Activated gamma-delta T cell (primary cell): ENCODE measurements around the gene LELP1.
"Not testable (repeated sequence)": the region's sequence is repeated elsewhere in the genome, so short reads cannot be mapped to it uniquely, and the experiment has no call there.

ENCODE experiments used
- DNase-seq: peaks from one replicate; lab custom pipeline; 2025; lab: John Stamatoyannopoulos, UW
- total RNA-seq, 2 donors: gene quantifications; one replicate each; lab custom pipeline; 2026; lab: John Stamatoyannopoulos, UW

LELP1 gene
- total RNA-seq = 0 reads per million in 2 donors

DNA sequence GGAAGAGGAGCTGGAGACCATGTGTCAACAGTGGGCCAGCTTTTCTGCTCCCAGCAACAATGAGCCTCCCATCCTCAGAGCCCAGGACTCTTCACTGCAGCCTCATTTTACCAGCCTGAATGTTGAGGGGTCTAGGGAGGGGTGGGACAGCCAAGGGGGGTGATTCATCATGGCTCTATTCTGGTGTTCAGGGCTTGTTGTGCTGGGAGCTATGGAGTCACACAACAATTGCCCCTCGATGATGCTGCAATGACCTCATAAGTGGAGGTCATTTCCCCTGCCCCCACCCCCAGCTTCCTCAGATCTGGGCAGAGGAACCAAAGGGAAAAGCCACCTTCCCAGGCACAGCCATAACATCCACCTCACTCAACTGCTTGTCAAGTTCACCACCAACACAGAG, at the start of gene LELP1:
Gene LELP1 (plus strand): TSS at position 301 of the 400 bp plus-strand sequence. CDS start 1,278 bp downstream, outside the sequence.
- DNase-seq = no peak

DNA sequence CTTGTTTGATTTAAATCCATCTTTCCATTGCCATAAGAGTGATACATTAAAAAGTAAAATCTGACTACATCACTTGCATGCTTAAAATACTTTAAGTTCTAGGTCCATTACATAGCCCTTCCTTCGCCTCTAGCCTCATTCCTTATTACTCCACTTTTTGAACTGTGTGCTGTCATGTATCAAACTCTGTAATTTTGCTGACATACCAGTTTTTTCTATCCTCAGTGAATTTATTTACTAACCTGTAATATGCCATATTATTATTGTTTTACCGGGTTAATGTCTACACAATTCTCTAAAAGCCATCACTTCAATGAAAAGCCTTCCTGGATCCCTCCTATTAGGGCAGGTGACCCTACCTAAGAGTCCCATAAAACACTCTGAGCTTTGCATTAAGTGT, 47.7 kb upstream of the LELP1 start:
- no peak for DNase-seq

DNA sequence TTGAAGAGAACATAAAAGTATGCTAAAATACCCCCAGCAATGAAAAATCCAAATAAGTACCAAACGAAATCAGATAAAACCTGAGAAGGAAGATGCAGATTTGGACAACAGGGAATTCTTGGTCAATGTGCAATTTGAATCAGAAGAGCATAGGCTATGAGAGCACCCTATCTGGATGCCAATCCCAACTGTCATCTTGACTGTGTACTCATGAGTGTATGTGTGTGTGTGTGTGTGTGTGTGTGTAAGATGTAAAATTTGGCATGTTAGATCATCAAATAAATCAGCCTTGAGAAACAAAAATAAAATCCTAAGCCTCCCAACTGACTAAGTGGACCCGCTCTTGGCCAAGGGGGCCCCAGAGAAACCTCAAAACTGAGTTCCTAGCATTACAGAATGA, 34.5 kb upstream of the LELP1 start:
- no peak for DNase-seq

DNA sequence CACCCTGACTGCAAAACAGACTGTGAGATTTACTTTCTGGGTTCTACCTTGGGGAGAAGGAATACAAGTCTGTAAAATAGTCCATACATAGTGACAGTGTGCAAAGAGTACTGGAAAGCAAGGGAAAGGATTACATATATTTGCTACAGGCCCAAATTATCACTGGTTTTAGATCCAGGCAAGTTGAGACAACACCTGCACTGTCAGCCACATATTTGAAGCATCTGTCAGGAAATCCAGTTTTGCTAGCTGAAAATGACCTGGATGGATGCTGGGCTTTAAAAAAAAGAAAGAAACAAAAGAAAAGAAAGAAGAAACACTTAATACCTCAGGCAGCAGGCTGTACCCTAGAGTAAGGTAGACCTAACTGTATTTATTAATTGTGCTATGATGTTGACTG, 28.6 kb upstream of the LELP1 start:
- no peak for DNase-seq

DNA sequence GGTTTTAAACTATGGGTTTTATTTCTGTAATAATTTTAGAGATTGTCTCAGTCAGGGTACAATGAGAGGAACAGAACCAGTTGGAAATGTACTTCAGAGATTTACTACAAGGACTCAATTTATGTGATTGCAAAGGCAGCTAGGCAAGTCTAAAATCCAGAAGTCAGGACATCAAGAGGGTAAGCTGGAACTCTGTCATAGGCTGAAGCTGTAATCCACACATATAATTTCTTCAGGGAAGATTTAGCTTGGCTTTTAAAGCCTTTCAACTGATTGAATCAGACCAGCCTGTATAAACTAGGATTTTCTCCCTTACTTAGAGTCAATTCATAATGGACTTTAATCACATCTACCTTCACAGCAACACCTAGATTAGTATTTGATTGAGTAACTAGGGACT, 24.3 kb upstream of the LELP1 start:
- DNase-seq = no peak

DNA sequence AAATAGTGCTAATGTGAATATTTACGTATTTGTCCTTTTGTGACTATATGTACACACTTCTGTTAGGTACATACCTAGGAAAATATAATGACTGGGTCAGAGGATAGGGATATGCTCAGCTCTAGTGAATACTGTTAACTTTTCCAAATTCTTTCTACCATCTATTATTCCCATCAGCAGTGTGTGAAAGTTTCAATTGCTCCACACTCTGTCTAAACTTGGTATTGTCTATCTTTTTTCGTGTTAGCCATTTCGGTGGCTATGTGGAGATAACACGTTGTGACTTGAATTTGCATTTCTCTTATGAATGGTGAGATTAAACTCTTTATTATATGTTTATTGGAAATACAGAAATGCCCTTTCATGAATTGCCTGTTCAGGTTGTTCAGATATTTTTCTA, 22.7 kb upstream of the LELP1 start:
- DNase-seq = no peak

DNA sequence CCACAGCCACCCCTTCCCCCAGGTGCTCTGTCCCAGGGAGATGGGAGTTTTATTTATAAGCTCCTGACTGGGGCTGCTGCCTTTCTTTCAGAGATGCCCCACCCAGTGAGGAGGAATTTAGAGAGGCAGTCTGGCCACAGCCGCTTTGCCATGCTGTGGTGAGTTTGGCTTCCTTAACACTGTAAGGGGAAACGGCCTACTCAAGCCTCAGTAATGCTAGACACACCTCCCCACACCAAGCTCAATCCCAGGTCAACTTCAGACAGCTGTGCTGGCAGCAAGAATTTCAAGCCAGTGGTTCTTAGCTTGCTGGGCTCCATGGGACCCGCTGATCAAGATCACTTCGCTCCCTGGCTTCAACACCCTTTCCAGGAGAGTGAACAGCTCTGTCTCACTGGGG, 14.9 kb upstream of the LELP1 start:
- not testable (repeated sequence) for DNase-seq

DNA sequence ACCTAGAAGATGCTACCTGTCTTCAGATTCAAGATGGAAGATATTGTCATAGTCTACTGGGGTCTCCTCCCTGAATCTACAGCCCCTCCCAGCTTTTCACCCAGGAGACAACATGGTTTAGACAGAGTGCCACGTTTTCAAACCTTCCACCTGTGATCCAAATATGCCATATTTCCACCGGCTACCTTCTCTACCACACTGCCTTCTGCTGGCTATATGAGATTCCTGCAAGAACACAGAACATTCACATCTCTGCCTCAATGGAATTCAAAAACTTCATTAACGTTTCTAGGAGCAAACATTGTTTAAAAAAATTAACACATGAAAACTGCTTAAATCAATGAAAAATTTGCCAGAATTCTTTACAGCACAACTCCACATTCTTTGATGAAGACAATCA, 12.9 kb upstream of the LELP1 start:
- no peak for DNase-seq

DNA sequence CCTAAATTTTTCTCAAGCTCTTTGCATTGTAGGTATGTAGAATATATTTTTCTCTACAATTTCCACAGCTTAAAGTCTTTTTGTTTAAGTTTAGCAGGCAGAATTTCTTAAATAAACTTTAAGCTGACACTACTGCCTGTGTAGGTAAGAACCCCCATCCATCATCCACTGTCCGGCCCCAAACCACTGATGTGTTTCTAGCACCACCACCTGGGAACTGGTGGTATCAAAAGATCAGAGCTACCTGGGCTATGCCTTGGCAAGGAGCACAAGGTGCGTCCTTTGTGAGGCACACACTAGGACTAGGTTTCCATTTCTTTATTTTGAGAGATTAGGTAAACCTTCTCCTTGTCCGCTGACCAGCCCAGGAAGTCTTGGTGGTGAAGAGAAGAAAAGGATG, 10.5 kb upstream of the LELP1 start:
- no peak for DNase-seq

DNA sequence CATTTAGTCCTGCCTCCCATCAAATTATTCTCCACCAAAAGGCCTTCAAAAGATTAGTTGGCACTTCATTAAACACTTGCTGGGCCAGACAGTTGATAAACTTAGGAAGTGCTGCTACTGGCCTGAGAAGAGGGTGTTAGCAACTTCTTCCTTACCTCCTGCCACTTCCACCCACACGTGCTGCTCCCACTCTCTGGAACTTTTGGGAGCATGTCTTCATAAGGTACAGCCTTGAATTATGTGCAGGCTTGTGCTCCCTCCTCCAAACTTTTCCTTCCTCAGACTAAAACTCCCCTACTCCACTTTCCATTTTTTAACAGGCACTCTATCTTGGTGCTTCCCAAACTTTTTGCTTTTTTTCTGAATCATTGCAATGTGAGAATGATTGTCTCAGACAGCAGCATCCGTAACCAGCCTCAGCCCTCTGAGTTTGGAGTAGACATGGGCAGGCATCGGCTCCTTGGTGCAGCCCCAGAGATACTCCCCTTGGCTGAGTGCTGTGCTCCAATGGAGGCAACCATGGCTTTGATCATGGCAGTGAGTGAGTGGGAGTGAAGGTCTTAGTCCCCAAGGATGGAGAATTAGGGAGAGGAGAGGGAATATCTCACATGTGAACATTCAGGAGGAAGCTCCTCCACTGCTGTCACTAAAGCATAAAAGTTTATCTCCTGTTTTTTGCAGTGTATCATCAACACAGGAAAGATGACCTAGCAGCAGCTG, 8.7 kb upstream of the LELP1 start:
- DNase-seq = no peak

DNA sequence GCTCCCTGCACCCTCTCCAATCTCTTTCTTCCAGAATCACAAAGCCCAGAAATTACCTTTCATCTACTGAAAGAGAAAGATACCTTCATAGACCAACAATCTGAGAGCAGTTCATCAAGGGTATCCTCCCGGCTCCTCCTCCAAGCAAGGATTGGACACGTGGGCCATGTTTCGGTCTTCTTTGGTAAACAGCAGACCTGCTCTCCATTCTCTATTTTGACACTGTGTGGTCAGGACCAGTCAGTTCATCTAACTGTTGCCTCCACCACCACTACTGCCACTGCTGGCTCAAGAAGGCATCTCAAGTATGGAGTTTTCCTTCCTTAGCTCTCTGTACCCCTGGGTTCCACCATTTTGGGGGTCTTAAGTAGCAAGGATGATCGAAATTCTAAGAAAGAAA, 8.0 kb upstream of the LELP1 start:
- no peak for DNase-seq

DNA sequence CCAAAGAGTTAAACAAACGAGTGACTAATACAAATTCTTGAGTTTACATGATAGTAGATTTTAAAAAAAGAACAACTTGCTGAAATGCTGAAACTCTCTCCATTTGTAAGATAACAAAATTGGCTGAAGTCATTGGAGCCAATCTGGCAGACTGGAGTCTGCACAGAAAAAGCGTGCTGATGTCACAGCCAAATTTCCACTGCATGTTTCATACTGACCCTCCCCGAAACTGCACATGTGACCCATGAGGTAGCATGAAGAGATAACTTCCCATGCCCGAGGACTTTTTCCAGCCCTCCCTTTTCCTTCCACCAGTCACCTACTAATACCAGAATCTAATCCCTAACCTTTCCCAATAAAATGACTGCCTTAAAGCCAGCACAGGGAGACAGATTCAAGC, 1.2 kb upstream of the LELP1 start:
- DNase-seq = no peak

DNA sequence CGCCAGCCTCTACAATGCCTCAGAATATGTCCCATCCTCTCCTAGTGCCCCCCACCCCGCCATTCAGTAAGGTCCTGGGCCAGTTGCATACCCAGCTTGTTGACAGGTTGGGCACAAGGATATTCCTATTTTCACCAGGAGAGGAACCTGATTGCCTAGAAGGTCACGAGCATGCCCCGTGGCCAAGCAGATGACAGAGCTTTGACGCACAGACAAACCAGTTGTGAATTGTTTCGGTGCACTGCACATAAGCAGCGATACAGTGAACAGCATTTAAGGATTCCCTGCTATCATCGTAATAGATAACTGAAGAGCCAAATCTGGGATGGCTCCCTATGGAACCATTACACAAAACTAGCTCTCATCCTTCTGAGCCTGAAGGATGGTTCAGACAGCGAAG, 3.4 kb downstream of the LELP1 start:
- no peak for DNase-seq

DNA sequence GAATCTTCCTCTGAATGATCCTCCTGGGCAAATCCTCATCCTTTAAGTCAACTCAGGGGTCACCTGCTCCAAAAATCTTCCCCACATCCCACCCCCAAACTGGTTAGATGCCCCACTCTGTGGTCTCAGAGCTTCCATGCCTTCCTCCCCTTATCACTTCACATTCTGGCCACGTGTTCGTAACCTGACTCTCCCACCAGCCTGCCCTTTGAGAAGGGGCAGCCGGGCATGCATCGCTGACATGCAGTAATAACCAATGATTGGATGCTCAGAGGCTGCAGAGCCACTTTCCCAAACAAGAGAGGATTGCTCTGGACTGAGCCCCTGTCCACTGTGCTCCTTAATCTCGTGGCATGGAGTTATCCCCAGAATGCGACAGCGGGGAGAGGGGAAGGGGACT, 7.0 kb downstream of the LELP1 start:
- no peak for DNase-seq

DNA sequence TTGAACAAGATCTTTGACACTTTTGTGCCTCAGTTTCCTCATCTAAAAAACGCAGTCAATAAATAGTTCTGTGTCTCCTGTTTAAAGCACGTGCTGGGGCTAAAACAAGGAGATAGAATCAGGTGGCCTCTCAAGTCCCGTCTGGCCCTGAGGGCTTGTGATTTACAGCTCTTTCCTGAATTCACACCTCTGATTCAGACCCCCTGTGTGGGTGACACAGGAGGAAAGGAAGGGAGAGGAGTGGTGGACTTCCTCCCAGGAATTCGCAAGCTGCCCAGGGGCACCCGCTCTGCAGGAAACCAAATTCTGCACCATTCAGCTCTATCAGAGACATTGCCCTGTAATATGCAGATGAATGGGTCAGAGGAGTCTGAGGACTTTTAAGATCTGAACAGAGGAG, 9.0 kb downstream of the LELP1 start:
- DNase-seq = no peak

DNA sequence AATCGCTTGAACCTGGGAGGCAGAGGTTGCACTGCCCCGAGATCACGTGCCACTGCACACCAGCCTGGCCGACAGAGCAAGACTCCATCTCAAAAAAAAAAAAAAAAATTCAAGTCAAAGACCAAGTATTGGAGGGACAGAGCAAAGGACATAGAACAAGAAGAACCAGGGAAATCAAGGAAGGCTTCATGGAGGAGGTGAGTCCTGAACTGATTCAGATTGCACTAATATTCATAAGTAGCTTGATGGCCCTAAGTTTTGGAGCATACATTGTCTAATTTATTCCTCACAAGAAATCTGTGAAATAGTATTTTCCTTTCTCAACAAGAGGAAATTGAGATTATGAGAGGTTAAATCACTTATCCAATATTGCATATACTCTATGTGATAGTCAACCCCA, 10.3 kb downstream of the LELP1 start:
- no peak for DNase-seq

DNA sequence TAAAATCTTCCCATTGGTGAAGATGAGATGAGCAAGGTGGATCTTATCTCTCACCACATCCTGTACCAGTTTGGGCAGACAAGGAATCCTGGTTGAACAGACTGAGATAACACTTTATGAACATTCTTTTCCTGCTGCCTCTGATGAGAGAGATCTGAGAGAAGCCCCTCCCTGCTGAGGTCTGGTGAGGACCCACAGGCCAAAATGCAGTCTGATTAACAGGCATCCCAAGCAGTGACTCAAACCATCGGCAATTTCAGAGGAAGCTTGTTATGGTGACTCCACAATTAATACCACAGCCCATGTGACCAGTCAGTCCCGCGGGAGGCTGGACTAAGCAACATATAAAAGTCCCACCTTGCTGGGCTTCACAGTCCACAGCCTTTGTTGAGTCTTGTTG, 14.0 kb downstream of the LELP1 start, which contains the start of gene PRR9:
Gene PRR9 (plus strand): TSS at position 373 of the 400 bp plus-strand sequence. CDS start 561 bp downstream, outside the sequence.
- no peak for DNase-seq

DNA sequence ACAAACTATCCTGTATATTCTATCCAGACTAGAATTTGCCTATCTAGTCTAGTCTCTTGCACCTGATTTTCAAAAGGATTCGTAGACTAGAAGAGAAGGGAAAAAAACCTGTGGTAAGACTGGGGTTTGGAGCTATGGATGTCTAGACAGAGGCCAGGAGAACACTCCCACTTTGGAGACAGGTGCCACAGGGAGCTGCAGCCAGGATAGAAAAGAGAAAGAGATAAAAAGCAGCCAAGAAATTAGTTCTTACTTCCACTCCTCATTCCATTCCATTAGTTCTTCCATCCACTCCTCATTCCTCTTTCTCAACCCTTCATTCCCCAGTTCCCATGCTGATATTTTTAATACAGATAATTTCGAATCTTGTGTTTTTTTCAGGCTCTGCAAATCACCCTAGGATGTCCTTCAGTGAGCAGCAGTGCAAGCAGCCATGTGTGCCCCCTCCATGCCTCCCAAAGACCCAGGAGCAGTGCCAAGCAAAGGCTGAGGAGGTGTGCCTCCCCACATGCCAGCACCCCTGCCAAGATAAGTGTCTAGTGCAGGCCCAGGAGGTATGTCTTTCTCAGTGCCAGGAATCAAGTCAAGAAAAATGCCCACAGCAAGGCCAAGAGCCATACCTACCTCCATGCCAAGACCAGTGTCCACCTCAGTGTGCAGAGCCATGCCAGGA, 14.7 kb downstream of the LELP1 start:
- no peak for DNase-seq

DNA sequence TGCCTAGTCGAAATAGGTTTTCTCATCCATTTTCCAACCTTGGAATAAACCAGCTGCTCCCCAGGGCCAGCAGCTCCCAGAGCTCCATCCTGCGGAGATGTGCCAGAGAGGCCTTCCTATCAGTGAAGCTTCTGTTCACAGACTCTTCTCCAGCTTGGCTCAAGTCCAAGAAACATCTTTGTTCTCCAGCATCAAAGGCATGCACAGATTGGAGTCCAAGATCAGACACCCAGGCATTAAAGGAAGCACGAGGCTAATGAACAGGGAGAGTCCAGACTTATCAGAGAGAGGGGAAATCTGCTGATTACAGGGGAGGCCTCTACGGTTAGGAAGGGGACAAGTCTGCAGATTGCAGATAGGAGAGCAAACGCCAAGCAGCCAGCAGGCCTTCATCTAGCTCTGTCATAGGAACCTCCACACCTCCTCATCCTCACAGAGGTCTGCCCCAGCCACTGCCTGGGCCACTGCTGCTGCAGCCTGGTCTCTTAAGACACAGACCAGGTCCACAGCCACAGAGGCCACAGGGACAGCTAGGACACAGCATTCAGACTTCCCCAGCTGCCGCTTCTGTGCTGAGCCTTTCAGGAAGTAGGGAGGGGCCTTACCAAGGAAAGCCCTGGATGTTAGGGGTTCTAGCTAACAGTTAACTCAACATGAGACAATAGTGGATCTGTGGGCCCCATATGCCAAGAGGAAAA, 17.5 kb downstream of the LELP1 start:
- no peak for DNase-seq

DNA sequence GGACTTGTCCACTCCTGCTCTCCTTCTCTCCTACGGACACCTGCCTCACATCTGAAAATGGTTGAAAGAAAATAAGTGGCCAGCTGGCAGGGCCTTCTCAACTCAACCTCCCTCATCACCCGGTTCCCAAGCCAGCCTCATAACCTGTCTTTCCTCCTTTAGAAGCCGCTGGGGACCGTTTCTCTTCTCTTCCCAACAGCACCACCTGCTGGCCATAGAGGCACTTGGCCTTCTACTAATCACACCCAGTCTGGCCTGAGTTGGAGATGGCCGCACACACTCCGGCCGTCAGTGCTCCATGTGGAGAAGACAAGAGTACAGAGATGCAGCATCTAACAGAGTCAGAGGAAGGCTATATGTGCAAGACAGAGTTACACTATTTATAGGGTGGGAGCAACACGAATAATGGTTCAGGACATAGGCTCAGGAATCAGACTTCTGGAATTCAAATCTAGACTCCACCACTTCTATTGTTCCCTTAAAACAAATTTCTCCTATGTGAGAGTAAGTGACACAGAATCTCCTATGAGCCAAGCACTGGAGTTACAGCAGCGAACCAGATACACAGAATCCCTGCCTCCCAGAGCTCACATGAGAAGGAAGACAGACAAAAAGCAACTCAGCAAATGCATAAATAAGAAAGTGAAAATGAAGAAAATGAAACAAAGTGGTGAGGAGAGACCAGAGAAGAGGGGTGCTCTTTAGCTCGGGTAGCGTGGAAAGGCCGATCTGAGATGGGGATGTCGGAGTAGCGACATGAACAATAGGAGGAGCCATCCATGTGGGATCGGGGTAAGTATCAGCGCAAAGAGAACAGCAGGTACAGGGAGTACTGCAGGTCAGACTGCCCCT, 20.0 kb downstream of the LELP1 start:
- not testable (repeated sequence) for DNase-seq

DNA sequence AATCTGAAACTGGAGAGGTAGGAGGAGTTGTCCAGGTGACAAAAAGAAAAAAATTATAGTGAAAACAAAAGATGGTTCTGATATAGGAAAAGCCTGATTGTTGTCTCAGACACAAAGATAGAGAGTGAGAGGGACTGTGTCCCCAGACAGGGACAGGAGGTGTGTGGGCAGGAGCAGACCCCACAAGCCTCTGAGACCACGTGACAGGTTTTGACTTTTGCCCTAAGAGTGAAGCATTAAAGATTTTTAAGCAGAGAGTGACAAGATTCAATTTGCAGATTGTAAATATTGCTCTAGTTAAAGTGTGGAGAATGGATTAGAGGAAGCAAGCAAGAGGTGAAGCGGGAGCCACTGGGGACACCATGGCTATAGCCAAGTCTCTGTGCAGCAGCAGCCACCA, 24.6 kb downstream of the LELP1 start:
- DNase-seq = no peak

DNA sequence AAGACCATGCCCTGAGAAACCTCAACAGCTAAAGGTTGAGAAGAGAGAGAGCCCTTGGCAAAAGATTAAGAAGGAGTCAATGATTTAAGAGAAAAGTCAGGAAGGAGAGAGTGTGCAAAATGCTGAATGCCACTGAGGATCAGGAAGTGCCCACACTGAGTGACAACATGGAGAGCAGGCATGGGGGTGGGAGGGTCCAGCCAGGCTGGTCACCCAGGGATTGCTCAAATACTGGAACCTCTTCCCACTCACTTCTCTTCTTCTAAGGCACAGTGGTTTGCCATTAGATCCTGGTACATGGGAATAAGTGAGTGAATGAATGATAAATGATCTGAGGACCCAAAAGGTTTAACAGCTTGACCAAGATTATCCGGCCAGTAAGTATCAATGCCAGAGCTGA, 25.3 kb downstream of the LELP1 start:
- DNase-seq = no peak
